K562 treated with DMSO at 1 percent for 12 hours (cell line): ENCODE measurements around the gene GNPAT. TPM values are rescaled to one million over a fixed set of nuclear protein-coding genes. Genes with fewer than 3 reads are reported as not detected.

Experiments used
- total RNA-seq: library from RNA; unstranded; fragments of 300-600 nt; gene quantifications from 2 replicates; pipeline ENCODE4 v1.2.3, GENCODE V29; 2022; ENCODE audit not compliant: insufficient read depth

Gene GNPAT
- total RNA-seq: 35.7 and 61.9 TPM in 2 replicates

DNA sequence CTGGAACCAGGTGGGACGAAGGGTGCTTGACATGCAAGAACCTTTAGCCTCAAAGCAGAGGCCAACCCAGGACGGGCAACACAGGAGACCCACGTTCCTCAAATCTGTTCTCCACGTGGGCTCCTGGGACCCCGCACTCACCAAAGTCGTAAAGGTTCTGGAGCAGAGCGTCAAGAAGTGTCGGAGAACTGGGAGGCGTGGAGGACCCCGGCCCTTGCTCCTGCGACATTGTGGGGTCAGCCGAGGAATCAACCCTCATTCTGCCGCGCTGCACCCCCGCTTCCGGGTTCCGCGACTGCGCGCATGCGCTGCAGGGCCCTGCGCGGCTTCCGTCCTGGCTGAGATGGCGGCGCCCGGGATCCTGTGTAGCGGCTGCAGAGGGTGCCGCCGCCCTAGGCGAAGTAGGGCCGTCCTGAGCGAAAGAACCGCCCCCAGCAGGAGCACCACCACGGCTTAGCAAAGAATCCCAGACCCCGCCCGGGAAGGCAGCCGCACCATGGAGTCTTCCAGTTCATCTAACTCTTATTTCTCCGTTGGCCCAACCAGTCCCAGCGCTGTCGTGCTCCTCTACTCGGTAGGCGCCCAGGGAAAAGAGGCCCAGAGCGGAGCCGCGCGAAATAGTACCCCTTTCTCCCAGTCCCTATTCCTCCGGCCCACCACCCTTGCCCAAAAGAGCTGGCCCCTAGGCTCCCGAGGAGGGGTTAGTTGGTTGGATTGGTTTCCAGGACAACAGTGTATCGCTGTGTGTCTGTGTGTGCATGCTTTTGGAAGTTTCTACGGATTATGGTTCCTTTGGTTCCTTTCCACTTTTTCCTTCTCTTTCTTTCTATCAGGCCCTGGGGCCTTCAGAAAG is at the start of gene GNPAT:
TSS of gene GNPAT (plus strand) at position 330 of the 853 bp plus-strand sequence. CDS start at position 497, 167 bp downstream.

Other genes with a start within 250 kb of the GNPAT start
- 73.4 and 74.4 TPM in 2 replicates for gene FAM89A, start 201.0 kb upstream of the GNPAT start, total RNA-seq
- 0.28 and 0.83 TPM in 2 replicates for gene TRIM67, start 79.2 kb upstream of the GNPAT start, total RNA-seq
- 3.2 and 13.2 TPM in 2 replicates for gene EXOC8, start 96.6 kb downstream of the GNPAT start, total RNA-seq
- 6.0 and 14.6 TPM in 2 replicates for gene SPRTN, start 97.1 kb downstream of the GNPAT start, total RNA-seq
- gene EGLN1, start 181.1 kb downstream of the GNPAT start, total RNA-seq: 11.1 and 26.5 TPM in 2 replicates